NB4 (cell line): ENCODE results near the gene NTNG1.

Source experiments
- DNase-seq: peaks from one replicate; pipeline ENCODE4 v3.0.0; 2010; ENCODE audit warnings: low read depth
- H3K4me3 ChIP-seq: one replicate; pipeline ENCODE4 v1.5.1; 2011; ENCODE audit warnings: mild to moderate bottlenecking, low read depth, low read length, moderate library complexity
- CTCF ChIP-seq: IDR thresholded peaks from one replicate; pipeline ENCODE4 v1.5.1; 2012; ENCODE audit warnings: low read depth, low read length
- MYC ChIP-seq: IDR thresholded peaks from 2 replicates; pipeline ENCODE4 v1.6.1; 2011; ENCODE audit warnings: low read depth, low read length
- POLR2A ChIP-seq: IDR thresholded peaks from 2 replicates; pipeline ENCODE4 v1.6.1; 2011; ENCODE audit warnings: mild to moderate bottlenecking; ENCODE audit not compliant: insufficient read length; ENCODE audit errors: extremely low read depth
- TF ChIP-seq, protein P1 (sequence below): IDR thresholded peaks from 2 replicates; pipeline ENCODE4 v1.6.1; 2011; ENCODE audit warnings: low read depth, low read length

Gene NTNG1

GRCh38 chr1:107480548-107481415, 339.9 kb downstream of the NTNG1 start:
- DNase-seq: no peak
- no peak for TF ChIP-seq MYC
- TF ChIP-seq CTCF: no peak
- no peak for TF ChIP-seq POLR2A
- TF ChIP-seq, protein P1, sequence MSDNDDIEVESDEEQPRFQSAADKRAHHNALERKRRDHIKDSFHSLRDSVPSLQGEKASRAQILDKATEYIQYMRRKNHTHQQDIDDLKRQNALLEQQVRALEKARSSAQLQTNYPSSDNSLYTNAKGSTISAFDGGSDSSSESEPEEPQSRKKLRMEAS: no peak
- no peak overlapping the region for H3K4me3 ChIP-seq

DNA sequence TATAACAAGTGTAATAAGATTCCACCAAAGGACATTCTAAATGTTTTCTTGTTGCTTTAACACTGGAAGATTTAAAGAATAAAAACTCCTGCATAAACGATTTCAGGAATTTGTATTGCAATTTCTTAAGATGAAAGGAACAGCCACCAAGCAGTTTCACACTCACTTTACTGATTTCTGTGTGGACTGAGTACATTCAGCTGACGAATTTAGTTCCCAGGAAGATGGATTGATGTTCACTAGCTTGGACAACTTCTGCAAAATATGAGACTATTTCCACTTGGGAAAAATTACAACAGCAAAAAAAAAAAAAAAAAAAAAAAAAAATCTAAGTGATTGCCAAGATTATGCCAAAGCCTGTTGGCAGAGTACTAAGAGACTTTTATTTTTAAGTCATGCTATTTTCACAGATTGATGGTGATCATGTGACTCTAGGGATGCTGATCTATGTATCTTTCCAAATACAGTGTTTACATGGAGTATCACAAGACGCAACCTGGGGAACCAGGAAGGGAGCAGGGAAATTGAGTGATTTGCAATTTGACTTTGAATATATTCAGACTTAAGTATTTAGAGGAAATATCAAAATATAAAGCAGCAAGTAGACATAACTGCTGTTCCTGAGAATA, 341.0 kb downstream of the NTNG1 start:
- H3K4me3 ChIP-seq: no peak overlapping the region
- TF ChIP-seq POLR2A: no peak
- TF ChIP-seq MYC: no peak
- no peak for TF ChIP-seq CTCF
- TF ChIP-seq, protein P1: no peak
- DNase-seq: no peak

- no peak for DNase-seq
- H3K4me3 ChIP-seq: no peak overlapping the region
- TF ChIP-seq MYC (no peak), POLR2A (no peak), CTCF (no peak)
- TF ChIP-seq, protein P1: no peak
Observed at GRCh38 chr1:107483949-107484348, 343.1 kb downstream of the NTNG1 start.

- no peak overlapping the region for H3K4me3 ChIP-seq
- DNase-seq: no peak
- TF ChIP-seq, protein P1: no peak
- no peak for TF ChIP-seq POLR2A
- TF ChIP-seq MYC: no peak
- TF ChIP-seq CTCF: no peak
Observed at GRCh38 chr1:107486349-107486748, 345.5 kb downstream of the NTNG1 start.

GRCh38 chr1:107487506-107487905, 346.7 kb downstream of the NTNG1 start:
- TF ChIP-seq CTCF (no peak), MYC (no peak), POLR2A (no peak)
- TF ChIP-seq, protein P1: no peak
- DNase-seq: no peak
- no peak overlapping the region for H3K4me3 ChIP-seq
